OCI-LY1 (cell line): ENCODE measurements around the gene TCEA3.

Experiments
- H2AFZ ChIP-seq: fragments of 200-600 bp; sonication (generic), shearing (Covaris generic); 2 replicates; pipeline ENCODE4 v1.6.0; 2014; ENCODE audit warnings: antibody characterized with exemption, mild to moderate bottlenecking, low read length
- H3F3A ChIP-seq: fragments of 200-600 bp; sonication (generic), shearing (Covaris generic); 2 replicates; pipeline ENCODE4 v1.6.0; 2014; ENCODE audit warnings: mild to moderate bottlenecking, antibody characterized with exemption, low read length, moderate library complexity; ENCODE audit not compliant: insufficient read depth
- H3K27ac ChIP-seq: fragments of 200-600 bp; sonication (generic); 2 replicates; pipeline ENCODE4 v1.5.1; 2014; ENCODE audit warnings: low read length, mixed run types, mild to moderate bottlenecking, low read depth; ENCODE audit not compliant: poor library complexity, severe bottlenecking
- H3K27me3 ChIP-seq: fragments of 200-600 bp; sonication (generic); 2 replicates; pipeline ENCODE4 v1.6.0; 2014; ENCODE audit warnings: antibody characterized with exemption, mild to moderate bottlenecking, low read length, moderate library complexity; ENCODE audit not compliant: insufficient read depth
- H3K36me3 ChIP-seq: fragments of 200-600 bp; sonication (generic); 2 replicates; pipeline ENCODE4 v1.6.1; 2014; ENCODE audit warnings: mild to moderate bottlenecking, antibody characterized with exemption, low read length, moderate library complexity, mixed read lengths; ENCODE audit not compliant: insufficient read depth
- H3K4me1 ChIP-seq: fragments of 200-600 bp; sonication (generic); 2 replicates; pipeline ENCODE4 v1.5.1; 2014; ENCODE audit warnings: mild to moderate bottlenecking, low read length, moderate library complexity; ENCODE audit not compliant: insufficient read depth, severe bottlenecking
- H3K4me2 ChIP-seq: fragments of 200-600 bp; sonication (generic), shearing (Covaris generic); 2 replicates; pipeline ENCODE4 v1.6.1; 2014; ENCODE audit warnings: low read length
- H3K4me3 ChIP-seq: fragments of 200-600 bp; sonication (generic); 2 replicates; pipeline ENCODE4 v1.5.1; 2014; ENCODE audit warnings: low read length, low read depth, mild to moderate bottlenecking, mixed read lengths; ENCODE audit not compliant: poor library complexity, severe bottlenecking
- H3K79me2 ChIP-seq: fragments of 200-600 bp; shearing (Covaris generic); 2 replicates; pipeline ENCODE4 v1.6.1; 2016; ENCODE audit warnings: mixed run types, low read length, mixed read lengths; ENCODE audit not compliant: insufficient read depth
- H3K9ac ChIP-seq: fragments of 200-600 bp; sonication (generic), shearing (Covaris generic); 2 replicates; pipeline ENCODE4 v1.6.1; 2014; ENCODE audit warnings: mild to moderate bottlenecking, low read length, mixed read lengths
- H3K9me2 ChIP-seq: fragments of 200-600 bp; sonication (generic), shearing (Covaris generic); 2 replicates; pipeline ENCODE4 v1.6.1; 2014; ENCODE audit warnings: low read depth, mild to moderate bottlenecking, low read length, mixed read lengths
- H3K9me3 ChIP-seq: fragments of 200-600 bp; shearing (Covaris generic); 2 replicates; pipeline ENCODE4 v1.6.1; 2014; ENCODE audit warnings: low read length, mixed read lengths
- H4K20me1 ChIP-seq: fragments of 200-600 bp; sonication (generic), shearing (Covaris generic); 2 replicates; pipeline ENCODE4 v1.6.0; 2016; ENCODE audit warnings: mild to moderate bottlenecking, low read length; ENCODE audit not compliant: insufficient read depth
- EZH2 ChIP-seq: fragments of 200-600 bp; sonication (generic), shearing (Covaris generic); IDR thresholded peaks from 2 replicates; pipeline ENCODE4 v1.8.0; 2017; ENCODE audit warnings: borderline replicate concordance, mixed run types, mild to moderate bottlenecking, antibody characterized with exemption, low read length, moderate library complexity, mixed read lengths
- TF ChIP-seq, protein P1 (sequence below): fragments of 200-600 bp; sonication (generic), shearing (Covaris generic); IDR thresholded peaks from 2 replicates; pipeline ENCODE4 v1.5.1; 2017; ENCODE audit warnings: mild to moderate bottlenecking, antibody characterized with exemption, low read length, moderate library complexity, mixed read lengths

TCEA3 gene

DNA sequence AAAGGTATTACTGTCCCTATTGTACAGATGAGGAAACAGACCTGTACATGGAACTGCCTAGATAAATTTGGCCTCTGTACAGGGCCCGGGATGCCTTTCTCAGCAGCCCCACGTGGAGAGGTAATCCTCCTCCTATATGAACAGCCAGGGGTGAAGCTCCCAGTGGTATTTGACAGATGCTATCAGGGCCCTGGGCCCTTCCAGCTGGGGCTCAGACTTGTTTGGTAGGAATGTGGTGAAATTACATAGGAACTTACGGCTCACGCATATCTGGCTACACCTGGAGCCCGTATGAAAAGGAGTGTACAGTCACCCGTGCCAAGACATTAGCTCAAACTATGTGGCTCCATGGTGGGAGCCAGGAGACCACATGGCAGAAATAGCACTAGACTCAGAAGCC is 24.8 kb upstream of the TCEA3 start:
- no peaks in the 10 kb centered on the region for H3K9me2 ChIP-seq
- H3K4me3 ChIP-seq = no peak overlapping the region
- H3K79me2 ChIP-seq = no peaks in the 10 kb centered on the region
- no peak overlapping the region for H2AFZ ChIP-seq
- no peak overlapping the region for H3K9ac ChIP-seq
- no peaks in the 10 kb centered on the region for H3K36me3 ChIP-seq
- H3K9me3 ChIP-seq = no peaks in the 10 kb centered on the region
- no peaks in the 10 kb centered on the region for H3K4me1 ChIP-seq
- TF ChIP-seq, protein P1, sequence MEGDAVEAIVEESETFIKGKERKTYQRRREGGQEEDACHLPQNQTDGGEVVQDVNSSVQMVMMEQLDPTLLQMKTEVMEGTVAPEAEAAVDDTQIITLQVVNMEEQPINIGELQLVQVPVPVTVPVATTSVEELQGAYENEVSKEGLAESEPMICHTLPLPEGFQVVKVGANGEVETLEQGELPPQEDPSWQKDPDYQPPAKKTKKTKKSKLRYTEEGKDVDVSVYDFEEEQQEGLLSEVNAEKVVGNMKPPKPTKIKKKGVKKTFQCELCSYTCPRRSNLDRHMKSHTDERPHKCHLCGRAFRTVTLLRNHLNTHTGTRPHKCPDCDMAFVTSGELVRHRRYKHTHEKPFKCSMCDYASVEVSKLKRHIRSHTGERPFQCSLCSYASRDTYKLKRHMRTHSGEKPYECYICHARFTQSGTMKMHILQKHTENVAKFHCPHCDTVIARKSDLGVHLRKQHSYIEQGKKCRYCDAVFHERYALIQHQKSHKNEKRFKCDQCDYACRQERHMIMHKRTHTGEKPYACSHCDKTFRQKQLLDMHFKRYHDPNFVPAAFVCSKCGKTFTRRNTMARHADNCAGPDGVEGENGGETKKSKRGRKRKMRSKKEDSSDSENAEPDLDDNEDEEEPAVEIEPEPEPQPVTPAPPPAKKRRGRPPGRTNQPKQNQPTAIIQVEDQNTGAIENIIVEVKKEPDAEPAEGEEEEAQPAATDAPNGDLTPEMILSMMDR = no peak
- no peak for TF ChIP-seq EZH2
- no peak overlapping the region for H3K27ac ChIP-seq
- no peaks in the 10 kb centered on the region for H4K20me1 ChIP-seq
- peaks cover 3% of the 10 kb centered on the region; the same call in 1 of the 2 replicates for H3K27me3 ChIP-seq
- no peaks in the 10 kb centered on the region for H3F3A ChIP-seq
- no peak overlapping the region for H3K4me2 ChIP-seq

DNA sequence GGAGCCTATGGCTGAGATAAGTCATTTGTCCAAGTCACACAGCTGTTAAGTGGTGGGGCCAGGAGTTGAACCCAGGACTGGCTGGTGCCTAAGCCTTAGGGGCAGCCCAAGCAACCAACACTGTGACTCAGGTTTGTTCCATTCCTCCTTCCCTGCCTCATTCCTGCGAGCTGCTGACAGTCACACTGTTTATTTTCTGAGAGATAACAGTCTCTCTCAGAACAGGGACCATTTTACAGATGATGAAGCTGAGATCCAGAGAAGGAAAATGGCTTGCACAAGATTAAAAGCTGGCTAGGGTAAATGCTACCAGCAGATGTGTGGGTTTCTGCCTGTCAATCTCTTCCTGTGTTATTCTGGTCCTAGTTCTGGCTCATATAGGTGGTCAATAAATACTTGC is 24.3 kb upstream of the TCEA3 start:
- peaks cover 3% of the 10 kb centered on the region; the same call in 1 of the 2 replicates for H3K27me3 ChIP-seq
- H3K9me3 ChIP-seq = no peaks in the 10 kb centered on the region
- H3K4me3 ChIP-seq = no peak overlapping the region
- no peak overlapping the region for H3K4me2 ChIP-seq
- H4K20me1 ChIP-seq = no peaks in the 10 kb centered on the region
- H3K9ac ChIP-seq = no peak overlapping the region
- H3K9me2 ChIP-seq = no peaks in the 10 kb centered on the region
- no peaks in the 10 kb centered on the region for H3K4me1 ChIP-seq
- no peak for TF ChIP-seq EZH2
- TF ChIP-seq, protein P1 = no peak
- no peaks in the 10 kb centered on the region for H3K79me2 ChIP-seq
- no peaks in the 10 kb centered on the region for H3K36me3 ChIP-seq
- no peak overlapping the region for H2AFZ ChIP-seq
- no peak overlapping the region for H3K27ac ChIP-seq
- H3F3A ChIP-seq = no peaks in the 10 kb centered on the region

DNA sequence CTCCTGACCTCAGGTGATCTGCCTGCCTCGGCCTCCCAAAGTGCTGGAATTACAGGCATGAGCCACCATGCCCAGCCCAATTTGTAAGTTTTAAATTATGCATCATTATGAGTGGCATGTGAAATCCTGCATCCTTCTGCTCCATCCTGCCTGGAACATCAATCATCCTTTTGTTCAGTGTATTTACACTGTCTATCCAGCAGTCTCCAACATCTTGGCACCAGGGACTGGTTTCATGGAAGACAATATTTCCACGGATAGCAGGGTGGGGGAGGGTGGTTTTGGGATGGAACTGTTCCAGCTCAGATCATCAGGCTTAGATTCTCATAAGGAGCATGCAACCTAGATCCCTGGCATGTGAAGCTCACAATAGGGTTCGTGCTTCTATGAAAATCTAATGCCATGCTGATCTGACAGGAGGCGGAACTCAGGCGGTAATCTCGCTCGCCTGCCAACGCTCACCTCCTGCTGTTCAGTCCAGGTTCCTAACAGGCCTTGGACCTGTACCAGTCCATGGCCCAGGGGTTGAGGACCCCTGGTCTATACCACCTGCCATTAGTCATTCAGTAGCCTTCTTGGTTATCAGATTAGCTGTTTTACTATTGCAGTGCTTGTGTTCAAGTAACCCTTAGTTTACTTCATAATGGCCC is 22.2 kb upstream of the TCEA3 start:
- Histone ChIP-seq H3K27me3 (no peaks in the 10 kb centered on the region; the same call in 1 of the 2 replicates), H2AFZ (no peak overlapping the region), H3K9me2 (no peaks in the 10 kb centered on the region), H3K27ac (no peak overlapping the region), H3K79me2 (no peaks in the 10 kb centered on the region), H3K4me3 (no peak overlapping the region), H4K20me1 (no peaks in the 10 kb centered on the region), H3K4me1 (no peaks in the 10 kb centered on the region), H3K36me3 (no peaks in the 10 kb centered on the region), H3K9ac (no peak overlapping the region), H3F3A (no peaks in the 10 kb centered on the region), H3K4me2 (no peak overlapping the region), H3K9me3 (no peaks in the 10 kb centered on the region)
- TF ChIP-seq EZH2 = no peak
- TF ChIP-seq, protein P1 = no peak
